ENCODE data around the gene HCN2. TPM values are rescaled to one million over a fixed set of nuclear protein-coding genes. Genes with fewer than 3 reads are reported as not detected.

HCN2 gene
- total RNA-seq, 1 experiment from 2014 or later: 9.2 TPM

- TF ChIP-seq ERG (CRISPR knock-in tag; IDR thresholded peaks at IDR 0.05): no peak
- TF ChIP-seq HMGA2 (CRISPR knock-in tag; IDR thresholded peaks at IDR 0.05): no peak
- TF ChIP-seq ATF3 (CRISPR knock-in tag; conservative IDR thresholded peaks at IDR 0.05): no peak
- no peak for TF ChIP-seq ZNF317 (CRISPR knock-in tag; IDR thresholded peaks at IDR 0.05; ENCODE audit: borderline replicate concordance, low read depth)
- TF ChIP-seq RELA (CRISPR knock-in tag; IDR thresholded peaks at IDR 0.05; ENCODE audit: borderline replicate concordance): no peak
Observed at GRCh38 chr19:593055-593454, 3.4 kb downstream of the HCN2 start (continued).

- Mint-ChIP-seq H3K27ac (no peak overlapping the region), H3K27me3 (ENCODE audit: low read depth) (peaks cover 37% of the 10 kb centered on the region), H3K4me1 (no peaks in the 10 kb centered on the region), H3K36me3 (no peaks in the 10 kb centered on the region), H3K9me3 (no peaks in the 10 kb centered on the region), H3K4me3 (no peak overlapping the region)
- ChIA-PET POLR2A (no interaction called here), CTCF (no interaction called here)
- DNase-seq (ENCODE audit: low spot score): no peak
- TF ChIP-seq RELA (CRISPR knock-in tag; IDR thresholded peaks at IDR 0.05; ENCODE audit: borderline replicate concordance) (no peak), ELF4 (CRISPR knock-in tag; IDR thresholded peaks at IDR 0.05; ENCODE audit: low read depth) (no peak), HMGA2 (CRISPR knock-in tag; IDR thresholded peaks at IDR 0.05) (no peak), FOXP4 (CRISPR knock-in tag; IDR thresholded peaks at IDR 0.05) (no peak), MYBL2 (CRISPR knock-in tag; IDR thresholded peaks at IDR 0.05) (no peak), CBFB (CRISPR knock-in tag; IDR thresholded peaks at IDR 0.05; ENCODE audit: low read depth) (no peak), ETV6 (CRISPR knock-in tag; IDR thresholded peaks at IDR 0.05) (no peak)
- ATAC-seq: no peak
Observed at GRCh38 chr19:593505-593904, 3.8 kb downstream of the HCN2 start.

GRCh38 chr19:594265-594870 lies 4.7 kb downstream of the HCN2 start:
- POLR2A ChIA-PET: no interaction called here
- no peak for DNase-seq (ENCODE audit: low spot score)
- Mint-ChIP-seq H3K27me3 (ENCODE audit: low read depth) (peaks cover 28% of the 10 kb centered on the region), H3K36me3 (no peaks in the 10 kb centered on the region), H3K4me1 (no peaks in the 10 kb centered on the region), H3K9me3 (no peaks in the 10 kb centered on the region), H3K27ac (no peak overlapping the region), H3K4me3 (no peak overlapping the region)
- ATAC-seq: no peak
- CTCF ChIA-PET: no interaction called here
- TF ChIP-seq FOXP1 (CRISPR knock-in tag; IDR thresholded peaks at IDR 0.05; ENCODE audit: borderline replicate concordance) (no peak), ETV6 (CRISPR knock-in tag; IDR thresholded peaks at IDR 0.05) (no peak), ZNF532 (CRISPR knock-in tag; IDR thresholded peaks at IDR 0.05; ENCODE audit: borderline replicate concordance) (no peak), MLX (CRISPR knock-in tag; IDR thresholded peaks at IDR 0.05) (no peak), ARID4B (CRISPR knock-in tag; IDR thresholded peaks at IDR 0.05; ENCODE audit: borderline replicate concordance) (no peak), NFATC4 (CRISPR knock-in tag; IDR thresholded peaks at IDR 0.05) (no peak), ZNF219 (CRISPR knock-in tag; IDR thresholded peaks at IDR 0.05; ENCODE audit: borderline replicate concordance) (no peak), TCF7 (CRISPR knock-in tag; IDR thresholded peaks at IDR 0.05; ENCODE audit: low read depth) (no peak), IRF2 (CRISPR knock-in tag; IDR thresholded peaks at IDR 0.05; ENCODE audit: borderline replicate concordance, low read depth) (no peak), ERG (CRISPR knock-in tag; IDR thresholded peaks at IDR 0.05) (no peak)

Measured in WTC11 (cell line).